ENCODE measurements around the gene TMEM53.

GRCh38 chr1:44630116-44630515 lies 44.2 kb downstream of the TMEM53 start:
- TF ChIP-seq CTCF (IDR thresholded peaks at IDR 0.05) (no peak), POLR2A (IDR thresholded peaks at IDR 0.05) (no peak), POLR2AphosphoS5 (IDR thresholded peaks at IDR 0.05) (no peak)

Data from breast epithelium (tissue), 3 donors.